Effector CD8-positive, alpha-beta T cell (primary cell): ENCODE measurements around the gene HMGCS2.
A peak's percentile ranks its signal among the peaks of the same experiment; 100 is the strongest.

Source experiments
- DNase-seq: peaks from one replicate; lab custom pipeline; 2025; lab: John Stamatoyannopoulos, UW

HMGCS2 gene

DNA sequence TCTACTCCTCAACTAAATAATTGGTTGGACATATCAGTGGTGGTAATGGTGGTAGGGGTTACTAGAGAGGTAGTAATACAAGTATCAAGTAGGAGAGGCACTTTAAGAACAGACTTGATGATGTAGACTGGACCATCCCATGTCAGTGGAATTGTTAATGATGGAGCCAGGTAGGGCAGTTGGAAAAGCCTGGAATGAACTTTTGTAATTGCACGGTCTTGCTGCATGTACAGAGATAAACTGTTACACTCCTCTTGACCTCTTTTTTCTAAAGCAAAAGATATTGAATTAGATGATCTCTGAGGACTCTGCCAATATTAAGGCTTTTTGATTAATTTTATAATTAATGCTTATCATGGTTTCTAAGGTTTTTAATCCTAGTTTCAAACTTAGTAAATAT lies 5.8 kb downstream of the HMGCS2 start:
- no peak for DNase-seq

DNA sequence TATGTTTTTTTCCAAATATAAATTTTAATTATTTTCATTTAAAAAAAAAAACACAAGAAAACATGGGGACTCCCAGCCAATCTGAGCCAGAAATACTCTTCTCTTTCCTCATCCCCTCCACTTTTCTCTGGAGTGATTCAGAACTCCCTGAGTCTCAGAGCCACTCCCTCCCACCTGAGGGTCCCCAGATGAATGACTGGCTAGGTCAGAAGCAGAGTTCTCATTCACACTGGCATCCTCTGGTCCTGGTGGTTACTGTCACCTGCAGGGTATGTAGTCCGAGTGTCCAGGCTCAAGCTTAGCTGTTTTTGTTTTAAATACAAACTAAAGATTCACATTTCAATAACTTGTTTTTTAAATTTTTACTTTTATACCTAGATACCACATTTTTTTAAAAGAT lies 6.3 kb downstream of the HMGCS2 start:
- no peak for DNase-seq

DNA sequence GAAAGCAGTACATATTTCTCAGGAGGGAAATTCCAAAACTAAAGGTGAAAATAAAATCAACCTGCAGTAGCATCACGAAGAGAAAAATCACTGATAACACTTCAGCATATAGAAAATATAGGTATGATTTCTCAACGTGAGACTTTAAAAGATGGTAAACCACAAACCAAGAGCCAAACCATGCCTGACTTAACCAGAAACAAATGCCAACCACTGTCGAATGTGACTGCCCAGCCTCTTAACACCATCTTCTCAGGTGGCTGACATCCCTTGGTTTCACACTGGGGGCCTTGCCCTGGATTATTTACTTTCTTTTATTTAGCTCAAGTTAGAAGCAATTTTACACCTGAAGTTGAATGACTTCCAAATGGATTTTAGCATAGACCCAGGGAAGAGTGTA lies 10.1 kb downstream of the HMGCS2 start:
- no peak for DNase-seq

DNA sequence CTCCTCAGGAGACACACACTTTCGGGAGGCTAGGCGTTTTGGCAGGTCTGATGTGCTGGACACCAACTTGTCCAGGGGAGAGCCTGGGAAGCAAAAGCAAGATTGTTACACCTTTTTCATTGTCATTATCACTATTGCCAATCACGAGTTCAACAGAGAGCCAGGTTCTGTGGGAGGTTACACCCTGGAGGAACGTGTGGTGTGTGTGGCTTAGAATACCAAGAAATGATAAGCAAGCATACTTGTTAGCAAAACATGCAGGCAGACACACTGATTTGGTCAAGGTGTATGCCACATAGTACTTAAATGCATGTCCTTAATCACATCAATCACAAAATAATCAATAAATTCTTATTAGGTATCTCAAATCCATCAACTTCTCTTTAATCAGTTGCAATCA lies 16.1 kb downstream of the HMGCS2 start:
- no peak for DNase-seq

DNA sequence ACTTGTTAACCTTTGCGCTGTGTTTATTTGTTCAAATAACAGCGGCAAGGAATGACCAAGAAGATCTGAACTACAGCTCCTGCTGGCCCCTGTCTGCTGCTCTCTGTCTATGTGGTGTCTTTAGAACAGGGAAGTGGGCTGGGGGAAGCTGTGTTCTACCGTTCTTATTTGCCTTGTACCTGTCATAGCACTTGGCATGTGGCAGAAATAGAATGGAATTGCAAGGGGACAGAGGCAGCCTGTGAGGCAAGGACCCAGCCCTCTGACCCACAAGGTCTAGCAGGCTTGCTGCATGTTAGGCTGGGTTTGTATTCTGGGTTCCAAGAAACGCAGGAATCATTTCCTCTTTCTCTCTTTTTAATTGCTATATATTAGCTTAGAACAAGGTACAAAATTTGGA lies 20.7 kb downstream of the HMGCS2 start:
- DNase-seq: no peak

DNA sequence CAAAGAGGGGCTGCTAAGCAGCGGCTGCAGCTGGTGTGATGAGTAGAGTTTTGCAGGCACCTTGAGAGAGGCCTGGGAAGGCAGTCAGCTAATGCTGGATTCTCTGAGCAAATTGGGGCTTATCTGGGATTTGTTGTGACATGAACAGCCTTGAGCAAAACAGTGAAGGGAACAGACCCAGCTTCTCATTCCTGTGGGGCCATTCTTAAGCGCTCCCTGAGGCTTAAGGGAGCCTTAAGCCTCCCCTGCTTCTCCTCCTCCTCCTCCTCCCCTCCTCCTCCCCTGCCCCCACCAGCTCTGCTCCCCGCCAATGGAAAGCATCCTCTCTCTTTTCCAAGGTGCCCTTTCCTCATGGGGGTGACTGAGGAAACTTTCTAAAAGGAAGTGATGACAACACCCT lies 21.3 kb downstream of the HMGCS2 start:
- no peak for DNase-seq

DNA sequence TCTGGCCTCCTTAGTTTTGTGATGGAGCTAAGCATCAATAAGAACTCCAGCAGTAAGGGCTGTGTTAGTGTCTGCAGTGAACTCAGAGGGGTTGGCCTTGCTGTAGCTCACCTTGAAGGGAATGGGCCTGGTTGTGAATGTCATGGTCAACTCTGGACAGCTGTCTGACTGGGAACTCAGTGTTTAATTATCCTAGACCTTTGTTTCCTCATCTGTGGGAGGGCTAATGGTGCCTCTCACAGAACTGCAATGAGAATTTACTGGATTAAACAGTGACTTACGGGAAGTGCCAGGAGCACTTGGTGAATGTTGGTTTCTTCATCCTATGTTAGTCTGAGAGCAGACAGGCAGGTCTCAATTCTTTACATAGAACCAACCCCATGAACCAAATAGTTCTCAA lies 23.7 kb downstream of the HMGCS2 start:
- no peak for DNase-seq

DNA sequence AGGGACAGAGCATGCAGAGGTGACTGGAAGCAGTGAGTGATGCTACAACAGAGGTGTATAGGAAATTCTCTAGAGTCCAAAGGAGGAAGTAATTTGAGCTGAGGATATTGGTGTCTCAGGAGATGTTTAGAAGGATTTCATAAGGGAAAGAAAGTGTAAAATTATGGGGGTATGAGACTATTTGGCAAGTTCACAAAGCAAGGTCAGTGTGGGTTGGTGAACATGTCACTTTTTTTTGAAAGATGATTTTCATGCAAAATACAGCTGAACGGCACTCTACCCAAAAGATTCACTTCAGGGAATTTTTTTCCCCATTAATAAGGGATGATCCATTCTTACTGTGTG lies 24.1 kb downstream of the HMGCS2 start:
- DNase-seq: no peak

DNA sequence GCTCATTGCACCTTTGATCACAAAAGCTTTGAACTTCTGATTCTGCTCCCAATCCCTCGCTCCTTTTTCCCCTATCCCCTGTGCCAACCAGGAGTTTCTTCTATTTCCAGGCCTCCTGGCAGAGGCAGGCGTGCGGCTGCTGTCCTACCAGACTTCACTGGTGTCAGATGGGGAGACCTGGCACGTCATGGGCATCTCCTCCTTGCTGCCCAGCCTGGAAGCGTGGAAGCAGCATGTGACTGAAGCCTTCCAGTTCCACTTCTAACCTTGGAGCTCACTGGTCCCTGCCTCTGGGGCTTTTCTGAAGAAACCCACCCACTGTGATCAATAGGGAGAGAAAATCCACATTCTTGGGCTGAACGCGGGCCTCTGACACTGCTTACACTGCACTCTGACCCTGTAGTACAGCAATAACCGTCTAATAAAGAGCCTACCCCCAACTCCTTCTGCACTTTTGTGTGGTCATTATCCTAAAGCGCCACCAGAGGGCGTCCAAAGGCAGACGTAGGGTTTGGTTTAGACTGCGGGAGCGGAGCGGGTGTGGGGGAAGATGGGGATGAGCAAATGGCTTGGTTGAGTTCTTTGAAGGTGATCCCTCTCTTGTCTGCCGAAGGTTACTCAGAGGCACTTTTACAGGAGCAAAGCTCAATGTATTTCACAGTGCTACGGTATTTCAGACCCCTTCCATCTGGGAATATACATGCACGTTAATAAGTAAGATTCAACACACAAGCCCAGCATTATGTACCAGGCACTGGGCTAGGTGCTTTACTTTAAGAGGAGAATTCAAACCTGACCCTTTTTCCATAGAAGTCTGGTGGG lies 24.7 kb downstream of the HMGCS2 start:
- peak; percentile 20 for DNase-seq

DNA sequence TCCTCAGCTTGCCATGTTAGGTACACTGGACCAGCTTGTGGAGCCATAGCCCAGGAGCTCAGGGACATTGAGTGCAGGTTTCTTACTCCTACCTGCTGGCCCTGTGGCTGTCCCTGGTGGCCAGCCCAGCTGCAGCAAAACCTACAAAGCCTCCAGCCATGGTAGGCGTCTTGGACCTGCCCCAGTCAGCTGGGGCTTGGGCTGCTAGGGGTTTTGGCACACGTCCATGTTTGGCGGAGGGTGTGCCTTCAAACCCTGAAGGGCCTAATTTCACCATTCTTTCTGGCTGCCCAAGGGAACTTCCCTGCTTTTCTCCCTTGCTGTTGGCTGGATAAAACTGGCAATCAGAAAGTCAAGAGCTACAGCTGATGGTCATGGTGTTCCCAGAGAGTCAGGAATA lies 25.4 kb downstream of the HMGCS2 start:
- DNase-seq: no peak

DNA sequence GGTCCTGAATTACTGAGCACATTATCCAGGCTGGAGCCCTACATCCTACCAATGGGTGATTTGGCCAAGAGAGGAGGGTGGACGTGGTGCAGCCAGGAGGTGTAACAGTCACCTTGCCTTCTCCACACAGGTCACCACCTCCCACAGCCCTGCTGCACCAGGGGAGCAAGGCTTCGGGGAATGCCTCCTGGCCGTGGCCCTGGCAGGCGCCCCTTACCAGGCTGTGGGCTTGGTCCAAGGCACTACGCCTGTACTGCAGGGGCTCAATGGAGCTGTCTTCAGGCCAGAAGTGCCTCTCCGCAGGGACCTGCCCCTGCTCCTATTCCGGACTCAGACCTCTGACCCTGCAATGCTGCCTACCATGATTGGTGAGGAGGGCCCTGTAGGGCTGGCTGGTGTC lies 26.0 kb downstream of the HMGCS2 start:
- DNase-seq: no peak

DNA sequence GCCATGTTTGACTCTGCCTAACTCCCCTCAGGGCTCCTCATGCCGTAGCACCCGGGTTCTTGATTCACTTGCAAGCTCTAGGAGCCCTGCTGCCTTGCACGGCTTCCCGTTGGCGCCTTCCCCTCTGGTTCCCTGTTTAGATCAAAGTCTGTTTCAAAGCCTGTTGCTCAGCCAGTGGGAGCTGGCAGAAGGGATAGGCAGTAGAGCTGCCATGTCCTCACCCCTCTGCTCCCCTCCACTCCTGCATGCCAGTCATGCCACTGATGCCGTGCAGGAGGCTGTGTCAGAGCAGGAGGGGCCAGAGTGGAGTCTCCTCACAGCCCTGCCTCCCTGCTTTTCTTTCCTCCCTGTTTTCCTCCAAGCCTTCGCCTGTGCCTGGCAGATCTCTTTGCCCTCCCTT lies 26.5 kb downstream of the HMGCS2 start:
- no peak for DNase-seq

DNA sequence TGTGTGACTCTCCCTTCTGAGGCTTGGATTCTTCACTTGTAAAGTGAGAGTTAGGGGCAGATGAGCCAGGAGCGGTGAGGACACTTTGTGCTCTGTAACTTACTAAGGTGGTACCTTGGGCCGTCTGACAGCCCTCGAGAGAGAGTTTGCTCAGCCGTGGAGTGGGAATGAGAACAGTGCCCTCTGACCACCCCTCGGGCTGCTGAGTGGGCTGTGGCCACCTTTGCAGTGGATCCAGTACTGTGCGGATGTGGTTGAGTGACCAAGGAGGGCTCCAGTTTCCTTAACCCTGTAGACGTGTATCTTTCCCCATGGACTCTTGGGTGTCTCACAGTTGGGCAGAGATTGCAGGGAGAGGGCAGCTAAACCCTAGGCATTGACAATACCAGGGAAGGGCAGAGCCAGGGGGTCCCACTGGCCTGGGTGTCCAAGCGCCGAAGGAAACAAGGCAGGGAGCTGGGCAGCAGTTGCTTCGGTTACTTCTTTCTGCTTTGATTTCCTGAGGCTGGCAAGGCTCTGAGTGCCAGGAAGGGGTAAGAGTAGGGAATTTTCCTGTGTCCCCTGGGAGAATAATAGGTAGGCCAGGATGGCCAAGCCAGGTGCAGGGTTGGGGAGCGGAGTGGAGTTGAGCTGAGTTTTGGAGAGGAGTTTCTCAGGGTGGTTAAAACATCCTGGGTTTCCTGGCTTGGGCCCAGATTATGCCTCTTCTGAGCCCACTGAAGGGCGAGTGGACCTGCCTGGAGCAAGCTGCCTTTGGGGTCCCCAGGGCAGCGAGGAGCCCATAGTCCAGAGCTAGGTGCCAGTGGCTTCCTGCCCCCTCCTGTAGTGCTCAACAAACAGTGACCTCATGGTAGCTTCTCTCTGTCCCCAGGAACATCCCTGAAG lies 27.6 kb downstream of the HMGCS2 start:
- DNase-seq: no peak

DNA sequence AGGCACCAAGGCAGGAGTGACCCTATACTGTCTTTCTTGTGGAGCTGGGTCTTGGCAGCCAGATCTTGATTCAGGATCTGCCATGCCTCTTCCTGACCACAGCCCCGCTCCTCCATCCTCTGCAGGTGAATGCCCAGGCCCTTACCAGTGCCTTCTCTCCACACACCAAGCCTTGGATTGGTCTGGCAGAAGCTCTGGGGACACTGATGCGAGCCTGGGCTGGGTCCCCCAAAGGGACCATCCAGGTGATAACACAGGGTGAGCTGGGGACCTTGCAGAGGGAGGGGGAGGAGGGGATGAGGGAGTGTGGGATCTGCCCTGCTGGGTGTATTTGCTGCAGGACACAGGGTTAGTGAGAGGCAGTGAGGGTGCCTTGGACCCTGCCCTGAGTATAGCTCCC lies 28.4 kb downstream of the HMGCS2 start:
- no peak for DNase-seq

DNA sequence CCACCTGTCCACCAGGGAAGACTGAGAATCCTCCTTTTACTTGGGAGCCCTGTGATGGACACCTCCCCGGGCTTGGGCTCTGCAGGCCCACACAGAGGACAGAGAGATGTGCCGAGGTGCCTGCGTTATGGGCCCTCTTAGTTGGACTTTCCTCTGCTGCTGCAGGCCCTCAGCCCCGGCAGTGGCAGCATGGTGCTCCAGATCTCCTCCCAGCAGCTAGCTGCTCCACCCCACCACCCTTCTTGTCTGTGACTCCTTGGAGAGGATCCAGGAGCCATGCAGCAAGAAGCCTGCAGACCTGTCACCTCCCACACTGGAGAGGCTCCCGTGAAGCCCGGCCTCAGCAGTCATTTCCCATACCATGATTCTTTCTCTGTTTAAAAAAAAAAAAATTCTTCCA lies 29.6 kb downstream of the HMGCS2 start:
- DNase-seq: no peak

DNA sequence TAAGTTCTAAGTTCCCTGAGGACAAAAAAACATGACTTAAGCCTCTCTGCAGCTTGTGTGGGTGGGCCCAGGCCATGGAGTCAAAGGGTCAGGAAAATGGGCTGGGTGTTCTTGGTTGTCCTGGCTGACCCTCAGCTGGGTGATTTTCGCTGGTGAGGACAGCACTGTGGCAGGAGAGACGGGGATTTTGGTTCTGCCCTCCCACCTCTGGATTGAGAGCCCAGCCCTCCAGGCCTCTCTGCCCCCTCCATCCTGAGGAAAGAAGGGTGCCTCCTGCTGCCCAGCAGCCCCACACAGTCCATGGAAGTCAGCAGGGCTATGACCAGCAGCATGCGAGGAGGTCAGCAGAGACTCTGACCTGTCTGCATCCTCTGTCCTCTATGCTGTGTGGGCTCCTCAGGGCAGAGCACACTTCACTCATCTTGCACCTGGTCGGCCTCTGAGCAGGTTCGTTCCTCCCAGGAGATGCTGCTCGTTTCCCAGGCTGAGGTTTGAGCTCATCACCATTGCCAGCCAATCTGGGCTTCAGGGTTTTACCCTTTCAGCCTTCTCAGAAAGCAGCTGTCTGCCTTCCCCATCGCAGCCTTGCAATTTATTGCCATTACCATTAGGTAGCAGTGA lies 30.5 kb downstream of the HMGCS2 start:
- no peak for DNase-seq

DNA sequence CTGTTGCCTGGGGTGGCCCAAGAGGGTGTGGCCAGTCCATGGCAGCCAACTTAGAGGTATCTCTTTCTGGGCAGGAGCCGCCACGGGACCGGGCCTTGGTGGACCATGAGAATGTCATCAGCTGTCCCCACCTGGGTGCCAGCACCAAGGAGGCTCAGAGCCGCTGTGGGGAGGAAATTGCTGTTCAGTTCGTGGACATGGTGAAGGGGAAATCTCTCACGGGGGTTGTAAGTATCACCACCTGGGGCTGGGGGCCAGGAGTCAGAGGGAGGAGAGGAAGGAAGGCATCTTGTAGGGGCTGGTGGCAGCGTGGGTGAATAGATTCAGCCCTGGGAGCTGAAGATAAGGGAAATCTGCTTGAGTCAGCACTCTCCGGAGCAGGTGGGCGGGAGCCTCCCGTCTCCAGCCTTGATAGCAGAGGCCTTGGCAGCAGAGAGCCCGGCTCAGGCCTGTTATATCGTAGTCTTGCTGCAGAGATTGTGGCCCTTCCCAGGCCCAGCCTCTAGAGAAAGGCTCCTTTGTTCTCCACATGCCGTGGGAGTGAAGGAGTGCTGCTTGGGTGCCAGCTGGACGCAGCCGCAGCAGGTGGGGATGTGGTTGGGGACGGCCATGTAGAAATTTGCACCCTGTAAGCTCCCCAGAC lies 31.5 kb downstream of the HMGCS2 start:
- no peak for DNase-seq

DNA sequence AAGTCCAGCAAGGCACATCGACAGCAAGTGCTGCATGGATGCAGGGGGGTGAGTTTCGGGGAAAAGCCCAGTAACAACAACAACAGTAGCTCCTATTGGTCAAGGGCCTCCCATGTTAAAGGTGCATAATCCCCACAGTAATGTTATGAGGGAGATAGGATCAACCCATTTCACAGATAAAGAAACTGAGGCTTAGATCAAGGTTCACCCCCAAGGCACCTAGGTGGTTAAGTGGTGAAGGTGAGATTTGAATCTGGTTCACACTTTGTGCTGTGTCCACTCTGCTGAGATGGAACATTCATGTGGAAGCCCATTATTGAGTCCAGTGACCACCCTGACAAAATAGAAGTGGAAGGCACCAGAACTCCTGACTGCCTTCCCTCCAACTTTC lies 32.1 kb downstream of the HMGCS2 start:
- DNase-seq: no peak

DNA sequence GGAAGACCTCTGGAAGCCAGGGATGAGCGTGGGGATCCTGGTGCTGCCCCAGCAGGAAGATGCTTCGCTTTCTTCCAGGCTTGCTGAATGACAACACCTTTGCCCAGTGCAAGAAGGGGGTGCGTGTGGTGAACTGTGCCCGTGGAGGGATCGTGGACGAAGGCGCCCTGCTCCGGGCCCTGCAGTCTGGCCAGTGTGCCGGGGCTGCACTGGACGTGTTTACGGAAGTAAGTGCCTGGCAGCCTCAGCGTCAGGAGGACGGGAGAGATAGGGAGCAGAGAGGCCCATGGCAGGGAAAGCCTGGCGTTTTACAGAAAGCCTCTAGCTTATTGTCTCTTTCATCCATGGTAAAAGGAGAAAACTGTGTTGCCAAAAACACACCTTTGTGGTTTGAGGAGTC lies 33.5 kb downstream of the HMGCS2 start:
- no peak for DNase-seq

DNA sequence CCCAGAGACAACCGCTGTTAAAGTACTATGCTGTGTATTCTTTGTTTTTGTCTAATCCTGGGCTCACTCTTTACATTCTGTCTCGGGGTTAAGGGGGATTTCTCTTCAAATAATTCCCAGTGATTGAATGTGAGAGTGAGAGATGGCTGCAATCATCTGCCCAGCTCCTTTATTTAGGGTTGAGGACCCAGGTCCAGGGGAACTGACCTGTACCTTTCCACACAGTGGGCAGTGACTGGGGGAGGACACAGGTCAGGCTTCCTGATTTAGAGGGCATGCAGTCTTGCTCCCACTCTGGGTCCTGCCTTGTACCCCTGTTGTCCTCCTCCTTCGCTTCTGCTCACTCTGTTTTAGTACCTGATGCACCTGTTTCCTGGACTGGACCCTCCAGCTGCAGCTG lies 35.0 kb downstream of the HMGCS2 start:
- DNase-seq: no peak

DNA sequence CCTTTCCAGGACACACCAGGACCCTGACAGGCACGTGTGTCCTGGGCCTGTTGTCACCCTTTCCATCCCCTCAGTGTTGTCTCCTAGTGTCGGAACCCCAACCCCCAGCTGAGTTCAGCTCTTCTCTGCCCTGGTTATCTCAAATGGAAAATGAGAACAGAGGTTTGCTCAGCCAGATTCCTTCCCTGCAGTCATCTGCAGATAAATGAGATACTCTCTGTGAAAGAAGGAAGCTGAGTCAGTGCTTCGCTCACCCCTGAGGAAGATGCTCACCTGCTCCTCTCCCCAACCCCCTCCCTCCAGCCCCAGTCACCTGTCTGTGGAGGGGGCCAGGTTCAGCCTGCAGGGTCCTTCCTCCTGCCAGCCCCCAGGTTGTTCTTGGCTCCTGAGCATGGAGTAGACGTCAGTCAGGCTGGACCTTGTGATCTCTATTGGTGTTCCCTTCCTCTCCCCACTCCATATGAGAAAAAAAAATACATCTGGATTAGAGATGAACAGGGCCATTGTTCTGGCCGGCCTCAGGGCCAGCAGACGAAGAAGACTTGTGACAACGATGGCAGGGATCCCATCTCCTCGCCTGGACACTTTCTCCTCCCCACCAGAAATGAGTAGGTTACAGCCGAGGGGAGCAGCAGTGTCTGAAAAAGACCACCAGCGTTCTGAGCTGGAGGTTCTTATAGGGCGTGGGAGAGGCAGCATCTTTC lies 36.1 kb downstream of the HMGCS2 start:
- DNase-seq: no peak
